GM19025 (cell line): Measurements from ENCODE around the gene SLC14A1.

Experiments
- ATAC-seq: cut with Tn5 transposase; IDR thresholded peaks from one replicate; pipeline ENCODE4 v1.9.1; 2021; ENCODE audit warnings: mild to moderate bottlenecking, low read depth, moderate library complexity; ENCODE audit not compliant: unreplicated experiment

Gene SLC14A1

DNA sequence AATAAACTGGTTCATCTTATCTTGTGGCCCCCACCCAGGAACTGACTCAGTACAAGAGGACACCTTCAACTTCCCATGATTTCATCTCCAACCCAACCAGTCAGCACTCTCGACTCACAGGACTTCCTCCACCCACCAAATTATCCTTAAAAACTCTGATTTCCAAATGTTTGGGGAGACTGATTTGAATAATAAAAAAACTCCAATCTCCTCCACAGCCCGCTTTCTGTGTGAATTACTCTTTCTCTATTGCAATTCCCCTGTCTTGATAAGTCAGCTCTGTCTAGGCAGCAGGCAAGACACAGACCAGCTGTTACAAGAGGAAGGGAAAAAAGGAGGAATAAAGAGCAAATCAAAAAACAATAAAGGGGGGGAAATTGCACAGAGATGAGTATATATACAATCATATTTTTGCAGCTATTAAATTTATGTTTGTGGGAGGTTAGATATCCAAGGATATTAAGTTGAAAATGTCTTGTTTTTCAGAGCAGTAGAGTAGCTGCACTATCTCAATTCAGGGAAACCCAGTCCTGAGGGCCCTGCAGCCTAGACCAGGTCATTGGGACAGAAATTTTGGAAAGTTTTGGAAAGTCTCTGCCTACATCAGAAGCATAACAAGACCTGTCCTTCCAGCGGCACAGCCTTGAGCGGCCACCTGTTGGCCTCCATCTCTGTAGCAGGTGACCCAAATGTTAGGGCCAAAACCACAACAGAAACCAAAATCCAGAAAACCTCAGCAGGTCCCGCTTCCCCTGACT, 68.7 kb downstream of the SLC14A1 start:
- no peak for ATAC-seq

DNA sequence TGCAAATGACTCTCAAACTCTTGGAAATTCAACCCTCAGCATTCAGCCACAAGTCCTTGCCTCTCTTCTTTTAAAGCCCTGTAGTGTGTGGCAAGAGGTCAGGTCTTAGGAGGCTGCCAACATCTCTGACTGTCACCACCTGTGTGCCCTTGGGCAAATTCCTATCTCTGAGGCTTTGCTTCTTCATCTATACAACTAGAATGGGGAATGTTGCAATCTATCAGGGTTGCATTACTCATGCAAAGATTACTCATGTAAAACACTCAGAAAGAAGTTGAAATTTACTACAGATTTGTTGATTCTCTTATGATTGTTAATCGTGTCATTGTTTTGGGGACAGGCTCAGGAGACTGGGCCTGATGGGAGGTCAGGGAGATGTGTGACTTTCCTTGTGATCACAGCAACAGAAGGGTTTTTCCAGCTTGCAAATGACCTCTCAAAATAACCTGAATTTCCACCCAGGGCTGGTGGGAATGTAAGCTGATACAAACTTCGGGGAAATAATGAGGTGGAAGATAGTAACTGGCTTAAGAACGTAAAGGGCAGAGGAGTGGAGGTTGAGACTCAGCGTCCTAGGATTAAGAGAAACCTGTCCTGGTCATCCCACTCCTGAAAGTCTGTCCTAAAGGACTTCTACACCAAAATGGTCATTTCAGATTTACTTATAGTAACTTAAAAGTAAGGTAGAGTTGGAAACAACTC, 69.4 kb downstream of the SLC14A1 start:
- ATAC-seq, result no peak

DNA sequence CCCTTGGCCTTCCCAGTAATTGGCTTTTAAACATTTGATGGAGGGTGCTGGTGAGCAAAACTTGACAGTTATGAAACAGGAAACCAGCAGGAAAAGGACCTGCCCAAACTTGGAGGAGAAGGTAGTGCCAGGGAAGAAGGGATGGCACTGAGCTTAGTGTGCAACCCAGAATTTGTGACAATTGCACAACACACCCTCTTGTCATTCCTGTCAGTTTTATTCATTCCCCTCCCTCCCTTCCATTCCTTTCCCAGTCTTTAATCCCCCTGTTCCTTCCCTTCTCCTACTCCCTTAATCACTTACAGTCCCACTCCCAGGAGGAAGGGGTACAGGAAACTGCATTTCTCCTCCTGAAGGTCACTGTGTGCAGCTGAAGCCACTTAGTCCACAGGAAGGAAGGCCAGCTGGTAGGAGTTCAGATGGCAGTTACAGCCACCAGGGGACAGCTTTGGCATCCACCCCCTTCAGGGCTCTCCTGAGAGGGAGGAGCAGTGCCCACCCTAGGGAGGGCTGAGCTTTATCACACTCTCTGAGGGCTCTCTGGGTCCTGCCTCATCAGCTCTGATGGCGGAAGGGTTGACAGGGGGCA, 77.5 kb downstream of the SLC14A1 start:
- no peak for ATAC-seq
